HG02973 (cell line): ENCODE results near the gene NUP98.
"Not testable (repeated sequence)": the region's sequence is repeated elsewhere in the genome, so short reads cannot be mapped to it uniquely, and the experiment has no call there.

Source experiments
- ATAC-seq: cut with Tn5 transposase; IDR thresholded peaks from one replicate; pipeline ENCODE4 v1.9.1; 2021; ENCODE audit warnings: moderate library complexity; ENCODE audit not compliant: unreplicated experiment

NUP98 gene

DNA sequence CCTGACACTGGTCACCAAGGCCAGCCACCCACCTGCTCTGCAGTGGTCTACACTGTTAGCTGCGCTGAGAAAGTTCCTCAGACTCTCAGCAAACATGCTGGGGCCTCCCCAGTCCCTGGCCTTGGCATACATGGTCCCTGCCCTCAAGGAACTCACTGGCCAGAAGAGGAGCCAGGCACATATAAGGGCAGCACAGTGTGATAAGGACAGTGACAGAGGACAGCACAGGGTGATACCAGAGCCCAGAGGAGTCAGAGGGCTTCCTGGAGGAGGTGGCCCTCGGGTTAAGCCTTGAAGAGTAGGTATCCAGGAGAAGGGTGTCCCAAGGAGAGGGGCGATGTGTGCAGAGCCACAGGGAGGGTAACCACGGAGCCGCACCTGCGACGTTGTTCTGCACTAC, 151.8 kb downstream of the NUP98 start:
- no peak for ATAC-seq

DNA sequence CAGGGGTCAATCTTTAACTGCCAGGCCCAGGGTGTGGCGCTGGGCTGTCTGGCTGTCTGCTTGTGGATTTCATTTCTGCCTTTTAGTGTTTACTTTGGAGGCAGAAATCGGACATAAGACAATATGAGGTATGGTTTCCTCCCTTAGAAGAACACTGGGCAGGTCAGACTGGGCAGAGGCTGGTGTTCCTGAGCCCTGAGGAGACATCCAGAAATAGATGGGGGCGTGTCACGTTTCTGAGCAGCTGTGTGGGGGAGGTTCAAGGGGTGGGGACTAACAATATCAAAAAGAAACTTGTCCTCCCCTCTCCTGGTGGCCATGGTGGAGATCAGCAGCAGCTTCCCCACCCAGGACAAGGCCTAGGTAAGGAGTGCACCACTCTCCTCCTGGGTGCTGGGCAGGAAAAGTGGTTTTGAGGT, 152.5 kb downstream of the NUP98 start, which contains the start of gene ART1:
ART1 (plus strand) TSS at position 312 of the 419 bp plus-strand sequence. CDS start 14,086 bp downstream, outside the sequence.
- ATAC-seq: no peak

- ATAC-seq: not testable (repeated sequence)
These were observed 154.2 kb downstream of the NUP98 start for GRCh38 chr11:3643102-3643546.

DNA sequence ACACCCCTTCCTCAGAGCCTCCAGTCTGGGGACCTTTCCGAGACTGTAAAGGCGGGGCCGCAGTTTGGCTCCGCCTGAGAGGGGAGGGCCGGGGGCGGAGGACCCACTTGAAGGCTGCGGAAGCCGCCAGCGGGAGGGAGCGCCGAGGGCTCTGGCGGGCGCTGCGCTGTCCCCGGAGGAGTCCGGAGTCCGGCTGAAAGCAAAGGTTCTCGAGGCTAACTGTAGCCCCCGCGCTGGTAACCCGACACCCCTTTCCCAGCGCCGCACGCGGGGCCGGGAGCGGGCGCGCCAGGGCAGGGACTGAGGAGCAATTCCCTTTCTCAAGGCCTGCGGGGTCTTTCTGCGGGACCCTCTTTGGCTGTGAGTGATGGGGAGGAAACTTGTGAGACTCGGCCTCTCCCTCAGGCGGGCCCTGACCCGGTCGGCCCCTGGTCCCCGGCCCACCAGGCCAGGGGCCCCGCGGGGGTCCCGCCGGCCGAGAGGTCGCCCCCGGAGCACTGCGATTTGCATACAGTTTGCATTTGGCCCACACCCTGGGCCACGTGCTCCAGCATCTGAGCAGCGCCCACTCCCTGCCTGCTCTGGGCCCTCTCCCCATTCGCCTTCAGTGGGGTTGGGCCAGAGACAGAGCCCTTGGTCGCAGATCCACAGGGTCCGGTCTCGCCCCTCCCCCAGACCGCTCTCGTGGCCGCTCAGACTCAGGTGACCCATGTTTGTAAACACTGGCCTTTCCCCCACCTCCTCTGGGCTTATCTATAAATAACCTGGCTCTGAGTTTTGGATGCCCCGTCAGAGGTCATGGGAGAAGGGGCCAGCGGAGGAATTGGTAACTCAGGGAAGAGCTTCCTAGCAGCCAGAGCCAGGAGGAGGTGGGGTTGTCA, 155.0 kb downstream of the NUP98 start:
- ATAC-seq: no peak

DNA sequence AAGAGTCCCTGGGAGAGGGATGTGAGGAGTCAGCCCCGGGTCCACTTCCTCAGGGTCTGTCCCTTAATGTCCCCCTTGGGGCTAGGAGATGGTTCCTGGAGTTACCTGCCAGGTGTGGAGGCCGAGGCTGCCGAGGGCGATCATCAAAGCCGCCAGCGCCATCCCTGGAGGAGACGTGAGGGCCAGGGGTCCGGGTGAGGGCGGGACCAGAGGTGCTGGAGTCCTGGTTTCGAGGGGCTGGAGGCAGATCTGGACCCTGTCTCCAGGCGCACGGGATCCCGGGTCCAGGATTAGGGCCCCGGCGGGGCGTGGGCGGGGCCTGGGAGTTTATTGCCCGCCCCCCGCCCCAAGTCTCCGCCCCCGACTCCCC, 155.7 kb downstream of the NUP98 start, which contains the start of gene ART5:
ART5 (minus strand) TSS at position 292 of the 370 bp plus-strand sequence; CDS start at position 162, 130 bp downstream.
- no peak for ATAC-seq

GRCh38 chr11:3641191-3641590, 156.2 kb downstream of the NUP98 start:
- ATAC-seq: no peak

GRCh38 chr11:3639841-3640240, 157.5 kb downstream of the NUP98 start:
- ATAC-seq: no peak

DNA sequence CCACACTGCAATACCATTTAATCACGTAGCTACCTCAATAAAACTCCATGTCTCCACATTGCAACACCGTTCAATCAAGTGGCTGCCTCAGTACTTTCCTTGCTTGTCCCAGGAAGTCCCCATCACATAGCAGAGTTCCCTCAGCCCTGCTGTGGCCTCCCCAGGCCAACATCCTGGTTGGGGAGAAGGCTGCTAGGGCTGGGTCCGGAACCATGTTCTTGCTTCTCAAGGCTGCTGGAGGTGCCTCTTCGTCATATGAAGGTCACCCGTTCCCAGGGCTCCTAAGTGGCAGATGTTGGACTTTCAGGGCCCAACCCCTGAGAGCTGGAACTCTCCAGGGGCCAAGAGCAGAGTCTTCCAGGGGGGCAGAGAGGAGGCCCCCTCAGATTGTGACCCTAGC, 158.8 kb downstream of the NUP98 start:
- no peak for ATAC-seq

DNA sequence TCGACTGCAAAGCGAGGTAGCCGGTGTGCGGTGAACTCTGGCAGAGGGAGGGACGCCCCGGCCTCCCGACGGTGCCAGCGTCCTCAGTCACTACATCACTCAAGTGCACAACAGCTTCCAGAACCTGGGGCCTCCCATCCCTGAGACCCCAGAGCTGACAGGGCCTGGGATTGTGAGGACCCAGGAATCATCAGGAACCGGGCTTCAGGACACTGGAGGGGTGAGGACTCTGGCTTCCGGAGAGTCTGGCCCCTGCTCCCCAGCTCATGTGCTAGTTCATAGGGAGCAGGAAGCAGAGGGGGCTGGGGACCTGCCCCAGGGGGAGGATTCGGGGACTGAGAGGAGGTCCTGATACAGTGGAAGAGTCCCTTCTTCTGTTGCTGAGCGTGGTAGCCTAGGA, 160.2 kb downstream of the NUP98 start:
- no peak for ATAC-seq

GRCh38 chr11:3635641-3636375, 161.5 kb downstream of the NUP98 start:
- no peak for ATAC-seq

GRCh38 chr11:3632070-3632660, 165.2 kb downstream of the NUP98 start:
- no peak for ATAC-seq

DNA sequence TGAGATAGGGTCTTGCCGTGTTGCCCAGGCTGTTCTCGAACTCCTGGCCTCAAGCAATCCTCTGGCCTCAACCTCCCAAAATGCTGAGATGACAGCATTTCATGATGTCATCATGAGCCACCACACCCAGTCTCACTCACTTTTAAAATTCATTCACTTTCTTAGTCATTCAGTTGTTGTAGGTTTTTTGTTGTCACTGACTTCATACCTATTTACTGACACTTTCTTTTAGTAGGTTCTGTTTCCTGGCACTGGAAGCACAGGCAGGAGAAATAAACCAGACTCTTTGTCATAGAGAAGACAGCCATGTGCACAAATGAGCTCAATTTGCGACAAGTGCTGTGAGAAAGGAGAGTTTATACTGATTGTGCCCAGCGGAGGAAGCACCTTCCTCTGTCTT, 166.0 kb downstream of the NUP98 start:
- no peak for ATAC-seq

- no peak for ATAC-seq
These were observed 170.1 kb downstream of the NUP98 start for GRCh38 chr11:3627291-3627690.

- ATAC-seq: no peak
These were observed 170.9 kb downstream of the NUP98 start for GRCh38 chr11:3626250-3626960.
